ENCODE measurements around the gene FBXW12. TPM values are rescaled to one million over a fixed set of nuclear protein-coding genes. Genes with fewer than 3 reads are reported as not detected.

The FBXW12 gene
- total RNA-seq, 1 experiment from 2014 or later, result not detected

- no peak for DNase-seq (ENCODE audit: low read depth)
Measured at GRCh38 chr3:48435223-48435595, 63.2 kb downstream of the FBXW12 start.

DNA sequence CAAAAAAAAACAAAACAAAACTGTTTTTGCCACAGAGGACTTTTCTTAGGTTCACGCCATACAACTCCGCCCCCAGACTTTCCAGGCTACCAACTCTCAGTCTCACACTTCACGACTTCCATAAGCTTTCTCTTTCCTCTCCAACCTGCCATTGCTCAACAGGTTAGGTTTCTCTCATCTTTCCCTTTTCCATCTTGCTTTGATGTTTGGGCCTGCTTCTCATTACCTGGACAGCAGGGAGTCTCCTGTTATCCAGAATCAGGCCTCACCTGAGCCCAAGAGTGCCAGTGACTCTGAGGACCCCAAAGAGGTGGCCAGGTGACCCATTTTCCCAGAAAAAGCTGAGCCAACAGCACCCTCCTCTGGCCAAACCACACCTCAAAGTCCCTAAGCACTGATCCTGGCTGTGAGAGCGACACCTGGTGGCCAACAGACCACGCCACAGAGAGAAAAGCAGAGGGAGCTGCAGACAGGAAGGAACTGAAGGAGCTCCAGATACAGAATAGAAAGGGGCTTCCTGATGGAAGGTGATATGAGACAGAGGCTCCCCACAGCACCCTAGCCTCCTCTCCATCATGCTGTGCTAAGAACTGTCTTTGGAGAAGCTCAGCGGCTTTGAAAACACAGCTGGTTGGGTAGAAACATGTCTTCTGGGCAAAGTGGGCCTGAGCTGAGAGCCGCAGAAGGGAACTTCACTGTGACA lies 63.9 kb downstream of the FBXW12 start:
- DNase-seq (ENCODE audit: low read depth), result peak; percentile 76

- DNase-seq (ENCODE audit: low read depth), result no peak
Measured at GRCh38 chr3:48436477-48436787, 64.4 kb downstream of the FBXW12 start.

DNA sequence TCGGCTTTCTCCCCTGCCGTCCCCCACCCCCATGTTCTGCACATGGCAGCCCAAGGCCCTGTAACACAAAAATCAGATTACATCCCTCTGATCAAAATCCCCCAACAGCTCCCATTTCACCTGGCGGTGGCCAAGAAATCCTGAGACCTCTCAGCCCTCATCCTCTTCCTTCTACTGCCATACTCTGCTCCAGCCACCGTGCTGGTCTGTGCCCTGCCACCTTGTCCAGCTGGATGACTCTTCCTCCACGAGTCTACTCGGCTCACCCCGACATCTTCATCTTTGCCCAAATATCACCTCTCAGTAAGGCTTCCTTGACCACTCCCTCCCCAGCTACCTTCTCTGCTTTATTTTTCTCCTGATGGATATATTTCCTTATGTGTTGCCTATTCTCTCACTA lies 64.8 kb downstream of the FBXW12 start:
- DNase-seq (ENCODE audit: low read depth), result no peak

- DNase-seq (ENCODE audit: low read depth), result no peak
Measured at GRCh38 chr3:48437812-48438211, 65.8 kb downstream of the FBXW12 start.

- peak; percentile 94 for DNase-seq (ENCODE audit: low read depth)
Measured at GRCh38 chr3:48439820-48440589, 68.0 kb downstream of the FBXW12 start, which contains the start of the genes CCDC51 and TMA7. TSS of gene CCDC51 (minus strand) at chr3:48440119. CDS start at chr3:48435128, 4,991 bp downstream. TSS of gene TMA7 (plus strand) at chr3:48440257. CDS start at chr3:48440297, 40 bp downstream.

DNA sequence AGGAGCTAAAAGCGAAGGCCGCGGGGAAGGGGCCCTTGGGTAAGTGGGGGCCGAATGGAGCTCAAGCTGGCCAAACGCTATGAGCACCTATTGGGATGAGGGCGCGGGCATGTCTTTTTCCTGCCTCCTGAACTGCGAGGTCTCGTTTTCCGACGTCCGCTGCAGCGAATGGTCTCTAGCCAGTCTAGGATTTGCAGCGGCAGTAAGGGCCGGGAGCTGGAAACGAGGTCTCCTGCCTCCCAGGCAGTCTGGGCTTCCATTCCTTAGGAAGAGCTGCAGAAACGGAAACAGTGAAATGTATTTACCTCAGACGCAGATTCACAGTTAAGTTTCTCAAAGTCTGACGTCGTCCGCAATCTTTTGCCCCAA lies 68.6 kb downstream of the FBXW12 start:
- DNase-seq (ENCODE audit: low read depth), result peak; percentile 19

GRCh38 chr3:48441940-48442339 lies 69.9 kb downstream of the FBXW12 start:
- DNase-seq (ENCODE audit: low read depth), result no peak

Other genes with a start within 250 kb of the FBXW12 start
- 13.5 and 16.9 TPM in 2 replicates for gene CDC25A, start 183.8 kb upstream of the FBXW12 start, total RNA-seq (2014; rRNA removed; shearing (Covaris generic))
- 0.20 TPM in 1 of 2 replicates, not detected in the other for gene CAMP, start 148.7 kb upstream of the FBXW12 start, total RNA-seq (2014; rRNA removed; shearing (Covaris generic))
- gene ZNF589, start 131.1 kb upstream of the FBXW12 start, total RNA-seq (2014; rRNA removed; shearing (Covaris generic)), result 2.9 and 3.0 TPM in 2 replicates
- gene NME6, start 70.9 kb upstream of the FBXW12 start, total RNA-seq (2014; rRNA removed; shearing (Covaris generic)), result 28.5 and 38.1 TPM in 2 replicates
- not detected in 2 replicates for gene SPINK8, start 38.6 kb upstream of the FBXW12 start, total RNA-seq (2014; rRNA removed; shearing (Covaris generic))
- 4.7 and 14.2 TPM in 2 replicates for gene PLXNB1, start 57.9 kb downstream of the FBXW12 start, total RNA-seq (2014; rRNA removed; shearing (Covaris generic))
- gene CCDC51, start 67.9 kb downstream of the FBXW12 start, total RNA-seq (2014; rRNA removed; shearing (Covaris generic)), result 18.1 and 21.6 TPM in 2 replicates
- gene TMA7, start 68.0 kb downstream of the FBXW12 start, total RNA-seq (2014; rRNA removed; shearing (Covaris generic)), result 726 and 838 TPM in 2 replicates
- gene ATRIP, start 74.5 kb downstream of the FBXW12 start, total RNA-seq (2014; rRNA removed; shearing (Covaris generic)), result 10.7 and 14.3 TPM in 2 replicates
- gene SHISA5, start 132.0 kb downstream of the FBXW12 start, total RNA-seq (2014; rRNA removed; shearing (Covaris generic)), result 206 and 217 TPM in 2 replicates
- 41.2 and 56.9 TPM in 2 replicates for gene PFKFB4, start 184.6 kb downstream of the FBXW12 start, total RNA-seq (2014; rRNA removed; shearing (Covaris generic))
- gene UCN2, start 191.6 kb downstream of the FBXW12 start, total RNA-seq (2014; rRNA removed; shearing (Covaris generic)), result 4.3 and 7.2 TPM in 2 replicates
- 110 and 141 TPM in 2 replicates for gene COL7A1, start 223.1 kb downstream of the FBXW12 start, total RNA-seq (2014; rRNA removed; shearing (Covaris generic))
- 393 and 540 TPM in 2 replicates for gene UQCRC1, start 237.4 kb downstream of the FBXW12 start, total RNA-seq (2014; rRNA removed; shearing (Covaris generic))
- gene TMEM89, start 249.6 kb downstream of the FBXW12 start, total RNA-seq (2014; rRNA removed; shearing (Covaris generic)), result not detected in 2 replicates

Measured in RPMI7951 (cell line).